Neuronal stem cell (in vitro differentiated cells): ENCODE measurements around the gene SORCS2.

Experiments
- DNase-seq: peaks from one replicate; pipeline ENCODE4 v3.0.0-alpha.2; 2013; ENCODE audit warnings: low spot score
- H2AFZ ChIP-seq: one replicate; pipeline ENCODE4 v1.6.1; 2013; ENCODE audit warnings: mild to moderate bottlenecking, low read length, inconsistent platforms
- H2AK5ac ChIP-seq: 2 replicates; pipeline ENCODE4 v1.6.1; 2013; ENCODE audit warnings: low read depth, mild to moderate bottlenecking, inconsistent platforms, low read length, moderate library complexity, mixed read lengths
- H2BK120ac ChIP-seq: 2 replicates; pipeline ENCODE4 v1.6.1; 2013; ENCODE audit warnings: low read depth, mild to moderate bottlenecking, inconsistent platforms, low read length, moderate library complexity, mixed read lengths
- H2BK12ac ChIP-seq: one replicate; pipeline ENCODE4 v1.6.1; 2013; ENCODE audit warnings: low read length, inconsistent platforms
- H2BK15ac ChIP-seq: 2 replicates; pipeline ENCODE4 v1.6.1; 2013; ENCODE audit warnings: mild to moderate bottlenecking, low read length, inconsistent platforms, mixed read lengths
- H2BK5ac ChIP-seq: one replicate; pipeline ENCODE4 v1.6.1; 2013; ENCODE audit warnings: inconsistent platforms, mild to moderate bottlenecking, low read length, moderate library complexity
- H3K14ac ChIP-seq: one replicate; pipeline ENCODE4 v1.6.1; 2013; ENCODE audit warnings: low read length, inconsistent platforms
- H3K18ac ChIP-seq: 2 replicates; pipeline ENCODE4 v1.6.1; 2013; ENCODE audit warnings: low read length, inconsistent platforms
- H3K23ac ChIP-seq: 2 replicates; pipeline ENCODE4 v1.6.1; 2013; ENCODE audit warnings: low read depth, mild to moderate bottlenecking, mixed read lengths, low read length, inconsistent platforms; ENCODE audit not compliant: poor library complexity
- H3K27ac ChIP-seq: replicated peaks from 3 replicates; pipeline ENCODE4 v1.5.1; 2013; ENCODE audit warnings: low read length, inconsistent platforms
- H3K27me3 ChIP-seq, 3 experiments: 2 replicates each; pipeline ENCODE4 v1.6.1; 2013; ENCODE audit warnings: low read length in 3 of 3, mild to moderate bottlenecking in 2 of 3, inconsistent platforms in 1 of 3, low read depth in 1 of 3, mixed read lengths in 1 of 3, moderate library complexity in 1 of 3; ENCODE audit not compliant: control insufficient read depth in 3 of 3, insufficient read depth in 3 of 3
- H3K36me3 ChIP-seq, 2 donors: replicated peaks in 1 of 2; 2 replicates each; pipeline ENCODE4 v1.6.1; 2013; ENCODE audit warnings: low read length in 2 of 2; ENCODE audit not compliant: control insufficient read depth in 2 of 2, insufficient read depth in 2 of 2
- H3K4ac ChIP-seq: 2 replicates; pipeline ENCODE4 v1.6.1; 2013; ENCODE audit warnings: inconsistent platforms, mild to moderate bottlenecking, low read length, moderate library complexity
- H3K4me1 ChIP-seq, 2 donors: 1 replicate in 1 of 2; 2 replicates in 1 of 2; pipeline ENCODE4 v1.6.1; 2013; ENCODE audit warnings: low read length in 2 of 2, low read depth in 1 of 2; ENCODE audit not compliant: control insufficient read depth in 2 of 2, insufficient read depth in 1 of 2
- H3K4me2 ChIP-seq: one replicate; pipeline ENCODE4 v1.6.1; 2013; ENCODE audit warnings: mild to moderate bottlenecking, low read length, inconsistent platforms; ENCODE audit not compliant: insufficient read depth, poor library complexity, severe bottlenecking
- H3K4me3 ChIP-seq, 2 donors: 2 replicates each; pipeline ENCODE4 v1.5.1; 2013; ENCODE audit warnings: low read length in 2 of 2, mild to moderate bottlenecking in 2 of 2, inconsistent platforms in 1 of 2, moderate library complexity in 1 of 2
- H3K79me1 ChIP-seq: one replicate; pipeline ENCODE4 v1.6.1; 2013; ENCODE audit warnings: low read depth, mild to moderate bottlenecking, inconsistent platforms, low read length, moderate library complexity
- H3K9ac ChIP-seq: one replicate; pipeline ENCODE4 v1.6.1; 2013; ENCODE audit warnings: mild to moderate bottlenecking, low read depth, low read length, inconsistent platforms; ENCODE audit not compliant: poor library complexity
- H3K9me3 ChIP-seq, 2 donors: replicated peaks in 1 of 2; 2 replicates each; pipeline versions ENCODE3 to v1.6.1; 2013; ENCODE audit warnings: low read length in 2 of 2, mild to moderate bottlenecking in 2 of 2, inconsistent platforms in 1 of 2, low read depth in 1 of 2, mixed read lengths in 1 of 2, moderate library complexity in 1 of 2; ENCODE audit not compliant: control insufficient read depth in 2 of 2, insufficient read depth in 1 of 2
- H4K8ac ChIP-seq: one replicate; pipeline ENCODE4 v1.6.1; 2013; ENCODE audit warnings: low read depth, mild to moderate bottlenecking, inconsistent platforms, low read length, moderate library complexity
- H4K91ac ChIP-seq: one replicate; pipeline ENCODE4 v1.6.1; 2013; ENCODE audit warnings: low read length, low read depth, mild to moderate bottlenecking, inconsistent platforms; ENCODE audit not compliant: poor library complexity
- WGBS, 2 donors: extraction: QIAGEN DNeasy Blood & Tissue Kit; methylation state at CpG; one replicate each; pipeline ENCODE4 v1.1.7; 2013; ENCODE audit warnings: missing lambda C conversion rate in 2 of 2, mixed read lengths in 1 of 2; ENCODE audit not compliant: insufficient read length in 2 of 2, insufficient replicate concordance in 1 of 2; ENCODE audit errors: extremely low coverage in 2 of 2; 5-methylcytosine and 5-hydroxymethylcytosine counted together

The SORCS2 gene

GRCh38 chr4:7657545-7658297, 465.4 kb downstream of the SORCS2 start:
- Histone ChIP-seq H2BK120ac (no peak overlapping the region), H2BK5ac (no peak overlapping the region), H3K4me3 (no peak overlapping the region), H3K36me3 (no peaks in the 10 kb centered on the region), H3K4me2 (no peak overlapping the region), H4K91ac (no peak overlapping the region), H4K8ac (no peak overlapping the region), H2BK12ac (no peak overlapping the region), H3K27ac (no peak overlapping the region), H2AK5ac (no peak overlapping the region), H3K14ac (no peak overlapping the region), H2BK15ac (no peak overlapping the region), H3K23ac (no peak overlapping the region), H3K79me1 (peaks cover under 1% of the 10 kb centered on the region), H3K9ac (no peak overlapping the region), H3K18ac (no peak overlapping the region), H3K9me3 (no peaks in the 10 kb centered on the region), H2AFZ (no peak overlapping the region), H3K27me3 (peaks cover 0 to 40% (median 0%) of the 10 kb centered on the region in 3 experiments), H3K4me1 (peaks cover 2 to 4% of the 10 kb centered on the region in 2 donors), H3K4ac (no peak overlapping the region)
- no peak for DNase-seq
- WGBS, 2 donors = 100% methylated on average over 2 of the region's 6 CpGs; no CpG with 5 or more reads in 1 of the 2 donors

GRCh38 chr4:7658341-7659204, 466.2 kb downstream of the SORCS2 start:
- peak overlapping the region in 1 of 2 donors; percentile 4 for H3K4me3 ChIP-seq
- peaks cover 0 to 38% (median 0%) of the 10 kb centered on the region in 3 experiments for H3K27me3 ChIP-seq
- no peak overlapping the region for H3K4me2 ChIP-seq
- no peak overlapping the region for H2AK5ac ChIP-seq
- no peak overlapping the region for H3K23ac ChIP-seq
- no peaks in the 10 kb centered on the region for H3K36me3 ChIP-seq
- no peak overlapping the region for H2BK5ac ChIP-seq
- DNase-seq = no peak
- no peak overlapping the region for H3K9ac ChIP-seq
- H2BK15ac ChIP-seq = no peak overlapping the region
- H3K79me1 ChIP-seq = peaks cover 1% of the 10 kb centered on the region
- H2AFZ ChIP-seq = no peak overlapping the region
- H3K27ac ChIP-seq = no peak overlapping the region
- peaks cover 2 to 3% of the 10 kb centered on the region in 2 donors for H3K4me1 ChIP-seq
- H2BK12ac ChIP-seq = no peak overlapping the region
- no peak overlapping the region for H4K91ac ChIP-seq
- no peak overlapping the region for H3K4ac ChIP-seq
- H3K9me3 ChIP-seq = no peaks in the 10 kb centered on the region
- WGBS, 2 donors = no CpG with 5 or more reads among the region's 5 CpGs
- H3K18ac ChIP-seq = no peak overlapping the region
- H3K14ac ChIP-seq = no peak overlapping the region
- H4K8ac ChIP-seq = no peak overlapping the region
- H2BK120ac ChIP-seq = no peak overlapping the region

- H3K4me3 ChIP-seq = no peak overlapping the region
- H4K8ac ChIP-seq = no peak overlapping the region
- peaks cover 2% of the 10 kb centered on the region in 2 donors for H3K4me1 ChIP-seq
- H2BK5ac ChIP-seq = no peak overlapping the region
- no peak overlapping the region for H2AK5ac ChIP-seq
- no peak overlapping the region for H4K91ac ChIP-seq
- peaks cover 1% of the 10 kb centered on the region for H3K79me1 ChIP-seq
- DNase-seq = no peak
- no peak overlapping the region for H2AFZ ChIP-seq
- H2BK15ac ChIP-seq = no peak overlapping the region
- H2BK12ac ChIP-seq = no peak overlapping the region
- no peak overlapping the region for H3K4me2 ChIP-seq
- H3K36me3 ChIP-seq = no peaks in the 10 kb centered on the region
- H3K18ac ChIP-seq = no peak overlapping the region
- no peak overlapping the region for H3K27ac ChIP-seq
- H3K23ac ChIP-seq = peak overlapping the region; percentile 11
- H3K14ac ChIP-seq = no peak overlapping the region
- H3K9ac ChIP-seq = no peak overlapping the region
- WGBS, 2 donors = no CpG with 5 or more reads among the region's 8 CpGs
- no peaks in the 10 kb centered on the region for H3K9me3 ChIP-seq
- H3K27me3 ChIP-seq = peaks cover 0 to 28% (median 0%) of the 10 kb centered on the region in 3 experiments
- H2BK120ac ChIP-seq = no peak overlapping the region
- H3K4ac ChIP-seq = no peak overlapping the region
Measured at GRCh38 chr4:7659429-7660175, 467.3 kb downstream of the SORCS2 start.
